HG02610 (cell line): Measurements from ENCODE around the gene TLE1.
"Not testable (repeated sequence)": the region's sequence is repeated elsewhere in the genome, so short reads cannot be mapped to it uniquely, and the experiment has no call there.

Experiments used
- ATAC-seq: cut with Tn5 transposase; IDR thresholded peaks from one replicate; pipeline ENCODE4 v1.9.1; 2021; ENCODE audit warnings: mild to moderate bottlenecking, moderate library complexity; ENCODE audit not compliant: unreplicated experiment

TLE1 gene

DNA sequence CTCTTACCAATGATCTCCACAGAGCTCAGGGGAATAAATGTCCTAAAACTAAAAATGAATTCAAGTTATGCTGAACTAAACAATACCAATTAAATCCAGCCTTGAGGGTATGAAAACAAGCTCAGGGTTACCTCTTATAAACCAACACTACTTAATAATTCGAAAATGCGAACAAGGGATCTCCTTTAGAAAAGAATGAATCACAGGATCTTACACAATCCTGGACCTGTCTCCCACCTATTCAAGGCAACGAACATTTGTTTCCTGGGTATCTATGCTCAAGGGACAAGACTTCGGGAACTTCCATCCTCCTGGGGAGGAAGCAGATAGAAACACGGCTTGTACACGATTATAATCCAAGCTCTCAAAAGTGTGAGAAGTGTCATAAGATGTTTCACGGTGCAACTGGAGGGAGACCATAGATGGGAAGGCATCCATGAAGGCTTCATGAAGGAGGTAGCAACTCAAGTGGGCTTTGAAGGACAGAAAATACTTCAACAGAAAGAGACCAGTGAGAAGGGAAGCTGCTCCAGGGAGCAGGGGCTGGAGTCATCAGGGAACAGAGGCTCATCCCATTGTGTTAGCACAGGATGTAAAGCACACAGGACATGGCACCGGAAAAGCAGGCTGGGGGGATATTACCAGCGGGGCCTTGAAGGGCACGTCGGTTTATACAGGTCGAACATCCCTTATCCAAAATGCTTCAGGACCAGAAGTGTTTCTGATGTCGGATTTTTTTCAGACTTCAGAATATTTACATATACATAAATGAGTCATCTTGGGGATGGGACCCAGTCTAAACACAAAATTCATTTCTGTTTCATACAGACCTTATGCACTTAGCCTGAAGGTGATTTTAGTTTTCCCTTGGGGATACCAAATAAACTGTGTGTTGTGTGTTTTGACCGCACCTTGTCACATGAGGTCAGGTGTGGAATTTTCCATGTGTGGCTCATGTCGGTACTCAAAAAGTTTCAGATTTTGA, 87.4 kb downstream of the TLE1 start:
- ATAC-seq = no peak

DNA sequence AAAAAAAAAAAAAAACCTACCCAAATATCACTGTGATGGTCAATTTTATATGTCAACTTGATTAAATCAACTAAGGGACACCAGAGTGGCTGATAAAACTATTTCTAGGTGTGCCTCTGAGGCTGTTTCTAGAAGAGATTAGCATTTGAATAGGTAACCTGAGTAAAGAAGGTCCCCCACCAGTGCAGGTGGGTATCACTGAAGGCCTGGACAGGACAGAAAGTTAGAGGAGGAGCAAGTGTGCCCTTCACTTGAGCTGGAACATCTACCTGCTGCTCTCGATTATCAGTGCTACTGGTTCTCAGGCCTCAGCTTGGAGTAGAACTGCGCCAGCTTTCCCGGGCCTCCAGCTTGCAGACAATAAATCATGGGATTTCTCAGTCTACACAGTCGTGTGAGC, 88.7 kb downstream of the TLE1 start:
- ATAC-seq = no peak

GRCh38 chr9:81599837-81600236, 89.5 kb downstream of the TLE1 start:
- no peak for ATAC-seq

GRCh38 chr9:81598811-81599210, 90.5 kb downstream of the TLE1 start:
- no peak for ATAC-seq

GRCh38 chr9:81598123-81598497, 91.2 kb downstream of the TLE1 start:
- no peak for ATAC-seq

DNA sequence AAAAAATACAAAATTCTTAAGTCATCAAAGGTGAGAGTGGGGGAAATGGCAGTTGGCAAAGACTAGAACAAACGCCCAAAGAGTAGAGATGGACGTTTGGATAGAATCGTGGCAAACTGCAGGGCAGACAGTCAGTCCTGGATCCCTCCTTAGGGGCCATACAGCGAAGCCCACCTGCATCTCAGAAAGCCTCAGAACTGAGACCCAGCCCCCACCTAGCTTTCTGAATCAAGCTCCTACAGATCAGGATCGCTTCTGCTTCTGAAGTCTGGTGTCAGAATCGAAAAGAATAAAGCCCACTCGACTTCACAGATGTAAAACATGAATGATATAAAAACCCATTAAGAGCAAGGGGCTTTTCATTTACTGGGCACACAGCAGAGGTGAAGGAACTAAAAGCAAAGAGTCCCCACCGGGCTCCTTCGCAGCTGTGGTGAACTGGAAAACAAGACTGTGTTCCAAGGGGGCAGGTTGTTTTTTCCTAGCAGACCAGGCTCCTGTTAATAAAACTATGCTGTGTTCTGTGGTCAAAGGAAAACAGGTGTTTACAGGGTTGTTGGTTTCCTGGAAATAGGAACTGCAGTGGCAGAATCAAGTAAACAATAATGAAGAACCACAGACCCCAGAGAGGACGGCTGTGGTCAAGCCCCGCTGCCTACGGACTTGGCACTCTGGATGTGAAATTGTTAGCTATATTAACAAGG, 91.8 kb downstream of the TLE1 start:
- no peak for ATAC-seq

- no peak for ATAC-seq
Measured at GRCh38 chr9:81596679-81597418, 92.5 kb downstream of the TLE1 start.

- no peak for ATAC-seq
Measured at GRCh38 chr9:81595887-81596543, 93.3 kb downstream of the TLE1 start.

- ATAC-seq = not testable (repeated sequence)
Measured at GRCh38 chr9:81595293-81595692, 94.1 kb downstream of the TLE1 start.

DNA sequence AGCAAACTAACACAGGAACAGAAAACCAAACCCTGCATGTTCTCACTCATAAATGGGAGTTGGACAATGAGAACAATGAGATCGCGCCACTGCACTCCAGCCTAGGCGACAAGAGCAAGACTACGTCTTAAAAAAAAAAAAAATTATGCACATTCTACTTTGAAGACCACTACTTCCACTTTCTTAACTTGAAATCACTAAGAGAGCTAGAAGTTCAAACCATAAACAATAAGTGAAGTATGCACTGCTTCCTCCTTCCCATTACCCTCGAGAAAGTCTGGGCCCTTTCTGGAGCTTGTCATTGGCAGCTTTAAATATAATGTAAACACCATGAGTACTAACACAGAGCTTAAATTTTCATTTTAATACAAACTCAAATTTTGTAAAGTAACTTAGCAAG, 94.9 kb downstream of the TLE1 start:
- ATAC-seq = no peak

DNA sequence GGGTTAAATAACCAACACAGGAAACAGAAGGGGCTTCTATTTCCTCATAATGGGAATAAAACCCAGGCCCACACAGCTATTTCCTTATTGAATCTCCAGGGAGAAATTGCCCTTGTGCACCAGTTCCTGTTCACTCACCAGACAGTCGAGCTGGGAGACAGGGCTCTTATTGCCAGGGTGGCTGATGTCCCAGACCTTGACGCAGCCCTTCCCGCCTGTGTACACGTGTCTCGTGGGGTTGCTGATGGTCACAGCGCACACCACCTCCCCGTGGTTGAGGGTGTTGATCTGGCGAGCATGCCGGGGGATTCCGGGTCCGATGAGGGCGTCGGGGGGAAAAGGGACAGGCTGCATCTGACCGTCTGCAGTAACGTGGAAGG, 96.5 kb downstream of the TLE1 start:
- no peak for ATAC-seq

DNA sequence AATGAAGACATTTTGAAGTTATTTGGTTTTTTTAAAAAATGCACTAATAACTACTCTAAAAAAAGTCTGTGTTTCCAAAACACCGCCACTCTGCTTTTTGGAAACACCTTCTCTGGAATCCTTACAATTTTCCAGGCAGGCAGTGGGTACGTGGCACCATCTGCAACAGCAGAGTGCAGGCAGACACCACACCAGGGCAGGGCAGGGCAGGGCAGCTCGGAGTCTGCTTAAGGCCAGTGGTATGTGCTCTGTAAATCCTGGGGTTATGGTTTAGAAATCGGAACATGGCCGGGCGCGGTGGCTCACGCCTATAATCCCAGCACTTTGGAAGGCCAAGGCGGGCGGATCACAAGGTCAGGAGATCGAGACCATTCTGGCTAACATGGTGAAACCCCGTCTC, 97.6 kb downstream of the TLE1 start:
- ATAC-seq = no peak

- no peak for ATAC-seq
Measured at GRCh38 chr9:81590688-81591087, 98.7 kb downstream of the TLE1 start.

DNA sequence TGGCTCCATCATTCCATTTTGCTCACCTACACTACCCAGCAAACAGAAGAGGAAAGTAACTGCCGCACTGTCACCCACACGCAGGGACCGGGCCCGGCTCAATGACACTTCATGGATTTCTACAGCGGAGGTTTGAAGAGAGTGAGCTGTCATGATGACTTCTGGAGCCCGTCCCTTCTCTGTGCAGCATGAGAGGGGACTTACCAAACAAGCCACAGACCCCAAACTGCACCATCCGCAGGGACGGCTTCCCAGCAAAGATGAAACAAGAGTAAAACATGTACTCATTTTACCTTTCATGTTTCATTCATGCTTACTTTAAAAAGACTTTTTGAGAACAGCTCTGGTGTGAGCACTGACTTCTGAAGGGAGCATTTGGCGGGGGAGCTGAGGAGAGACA, 99.5 kb downstream of the TLE1 start:
- ATAC-seq = no peak

DNA sequence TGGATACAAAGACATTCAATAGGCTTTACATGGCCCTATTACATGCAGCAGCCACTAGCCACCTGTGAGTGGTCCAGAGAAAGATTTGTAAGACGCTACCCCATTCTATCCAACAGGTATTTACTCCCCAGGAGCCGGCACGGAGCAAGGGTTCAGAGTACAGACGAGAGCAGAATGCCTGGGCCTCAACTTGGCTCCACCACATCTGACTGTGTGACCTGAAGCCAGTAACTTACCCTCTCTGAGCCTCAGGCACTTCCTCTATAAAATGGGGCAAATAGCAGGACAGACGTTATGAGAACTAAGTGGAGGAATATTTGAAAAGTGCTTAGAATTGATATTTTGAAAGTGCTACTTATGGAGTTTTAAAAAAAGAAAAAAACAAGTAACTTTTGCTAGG, 100.0 kb downstream of the TLE1 start:
- ATAC-seq = no peak

GRCh38 chr9:81588148-81588871, 101.0 kb downstream of the TLE1 start:
- ATAC-seq = no peak

DNA sequence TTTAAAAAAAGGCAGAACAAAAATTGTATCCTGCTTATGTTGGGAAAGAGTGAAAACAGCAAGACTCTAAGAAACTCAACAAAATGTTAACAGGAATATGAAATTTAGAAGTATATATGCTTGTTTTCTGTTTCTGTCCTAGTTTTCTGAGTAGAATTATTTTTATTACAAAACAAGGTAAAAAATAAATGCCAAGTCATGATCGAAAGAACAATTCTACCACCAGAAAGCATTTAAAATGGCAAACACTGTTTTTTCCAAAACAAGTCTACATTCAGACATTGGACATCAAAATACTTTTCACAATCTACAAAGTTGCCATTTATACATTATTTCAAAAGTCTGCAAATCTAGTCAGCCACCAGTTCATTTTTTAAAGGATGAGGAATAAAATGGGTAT, 102.6 kb downstream of the TLE1 start:
- no peak for ATAC-seq

GRCh38 chr9:81585191-81585763, 104.1 kb downstream of the TLE1 start:
- no peak for ATAC-seq

GRCh38 chr9:81584099-81584498, 105.2 kb downstream of the TLE1 start:
- no peak for ATAC-seq

DNA sequence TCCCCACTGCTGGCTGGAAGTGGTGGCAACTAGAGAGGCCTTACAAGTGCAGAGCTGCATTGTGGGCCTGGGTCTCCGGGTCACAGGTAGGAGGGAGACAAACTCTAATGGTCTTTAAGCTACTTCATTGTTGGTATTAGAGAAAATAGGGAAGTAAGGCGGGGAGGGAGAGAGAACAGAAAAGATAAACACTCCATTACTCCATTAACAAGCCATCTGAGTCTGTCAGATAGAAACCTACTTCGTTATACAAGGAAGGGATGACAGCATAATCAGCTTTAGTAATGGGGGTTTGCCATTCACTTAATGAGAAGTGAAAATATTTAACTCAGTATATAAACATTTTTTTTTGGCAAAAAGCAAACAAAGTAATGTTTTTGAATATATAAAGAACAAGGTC, 107.4 kb downstream of the TLE1 start:
- no peak for ATAC-seq
